Prostate gland (tissue), 2 donors: ENCODE measurements around the gene DNAJA2. TPM values are rescaled to one million over a fixed set of nuclear protein-coding genes. Genes with fewer than 3 reads are reported as not detected.
"Not testable (repeated sequence)": the region's sequence is repeated elsewhere in the genome, so short reads cannot be mapped to it uniquely, and the experiment has no call there.

ENCODE experiments used
- DNase-seq: peaks from one replicate; pipeline ENCODE4 v3.0.0-alpha.2; 2019; ENCODE audit warnings: low spot score
- H3K27ac ChIP-seq, 2 donors: fragments of 200-600 bp; sonication (generic); 2 replicates each; pipeline ENCODE4 v1.5.1; 2017 to 2019
- H3K27me3 ChIP-seq: fragments of 200-600 bp; sonication (generic); replicated peaks from 2 replicates; pipeline ENCODE4 v1.5.1; 2019; ENCODE audit not compliant: insufficient read depth
- H3K36me3 ChIP-seq, 2 donors: fragments of 200-600 bp; sonication (generic); 1 replicate in 1 of 2; 2 replicates in 1 of 2; pipeline versions ENCODE4 v1.5.1 to v1.8.1; 2017 to 2019
- H3K4me1 ChIP-seq: fragments of 200-600 bp; sonication (generic); replicated peaks from 2 replicates; pipeline ENCODE4 v1.5.1; 2019
- H3K4me3 ChIP-seq, 2 donors: fragments of 200-600 bp; sonication (generic); 2 replicates each; pipeline ENCODE4 v1.5.1; 2017 to 2019
- H3K9me3 ChIP-seq: fragments of 200-600 bp; sonication (generic); 2 replicates; pipeline ENCODE4 v1.5.1; 2017
- CTCF ChIP-seq, 4 experiments: fragments of 200-600 bp in 2 of 4; fragments of 450-650 bp in 2 of 4; sonication (generic) in 2 of 4; IDR thresholded peaks; 1 replicate in 3 of 4; 2 replicates in 1 of 4; pipeline ENCODE4 v1.5.1; 2016 to 2019; ENCODE audit warnings: antibody characterized with exemption in 4 of 4, mild to moderate bottlenecking in 2 of 4, moderate library complexity in 2 of 4
- POLR2A ChIP-seq: fragments of 450-650 bp; IDR thresholded peaks from one replicate; pipeline ENCODE4 v1.6.1; 2016; ENCODE audit warnings: antibody characterized with exemption, mild to moderate bottlenecking
- POLR2AphosphoS5 ChIP-seq: sonication (generic); formaldehyde crosslinking; IDR thresholded peaks from one replicate; pipeline ENCODE4 v1.6.1; 2017; ENCODE audit warnings: antibody characterized with exemption
- WGBS: methylation state at CpG from one replicate; pipeline ENCODE4 v1.1.5; 2018; 5-methylcytosine and 5-hydroxymethylcytosine counted together
- intact Hi-C: fragments of 100-400 bp; cut with DNase I; formaldehyde crosslinking; loops from one replicate; pipeline ENCODE4 v1.14.2; 2022
- total RNA-seq, 2 donors: library from RNA; depleted of rRNA; stranded (reverse); fragments of >200 nt; gene quantifications; one replicate each; pipeline ENCODE4 v1.1.0, GENCODE V29; 2016

Gene DNAJA2
- total RNA-seq, 2 donors from 2014 or later, result 41.1 to 64.4 TPM

GRCh38 chr16:47016700-47017133 lies 43.2 kb upstream of the DNAJA2 start:
- no peaks in the 10 kb centered on the region for H3K27me3 ChIP-seq
- DNase-seq, result no peak
- H3K9me3 ChIP-seq, result no peaks in the 10 kb centered on the region
- intact Hi-C loops, result no loop called here
- TF ChIP-seq POLR2A (no peak), POLR2AphosphoS5 (no peak), CTCF (IDR thresholded peaks at IDR 0.05) (no peak)
- H3K36me3 ChIP-seq, result no peaks in the 10 kb centered on the region
- no peaks in the 10 kb centered on the region for H3K4me1 ChIP-seq
- H3K27ac ChIP-seq, result no peak overlapping the region
- no peak overlapping the region for H3K4me3 ChIP-seq
- 86% methylated on average over 6 of the region's 6 CpGs for WGBS

- no peak overlapping the region for H3K27ac ChIP-seq
- TF ChIP-seq POLR2AphosphoS5 (no peak), POLR2A (no peak), CTCF (IDR thresholded peaks at IDR 0.05) (no peak)
- H3K27me3 ChIP-seq, result no peaks in the 10 kb centered on the region
- DNase-seq, result no peak
- intact Hi-C loops, result no loop called here
- WGBS, result 76% methylated on average over 24 of the region's 25 CpGs
- no peaks in the 10 kb centered on the region for H3K36me3 ChIP-seq
- H3K9me3 ChIP-seq, result no peaks in the 10 kb centered on the region
- no peak overlapping the region for H3K4me3 ChIP-seq
- no peaks in the 10 kb centered on the region for H3K4me1 ChIP-seq
Measured at GRCh38 chr16:47013910-47014309, 40.4 kb upstream of the DNAJA2 start.

GRCh38 chr16:47013172-47013571 lies 39.7 kb upstream of the DNAJA2 start:
- H3K9me3 ChIP-seq, result no peaks in the 10 kb centered on the region
- H3K36me3 ChIP-seq, result no peaks in the 10 kb centered on the region
- H3K4me3 ChIP-seq, result no peak overlapping the region
- H3K4me1 ChIP-seq, result no peaks in the 10 kb centered on the region
- 37% methylated on average over 4 of the region's 4 CpGs for WGBS
- H3K27ac ChIP-seq, result no peak overlapping the region
- no peak for TF ChIP-seq POLR2A
- TF ChIP-seq POLR2AphosphoS5, result no peak
- no peak for TF ChIP-seq CTCF (IDR thresholded peaks at IDR 0.05)
- intact Hi-C loops, result no loop called here
- DNase-seq, result no peak
- no peaks in the 10 kb centered on the region for H3K27me3 ChIP-seq

GRCh38 chr16:47010812-47011211 lies 37.3 kb upstream of the DNAJA2 start:
- DNase-seq, H3K27ac ChIP-seq, H3K4me3 ChIP-seq, H3K27me3 ChIP-seq, H3K4me1 ChIP-seq, intact Hi-C loops, H3K9me3 ChIP-seq, H3K36me3 ChIP-seq: not testable (repeated sequence)
- 90% methylated on average over 2 of the region's 2 CpGs for WGBS

GRCh38 chr16:47008612-47009011 lies 35.1 kb upstream of the DNAJA2 start:
- no peak overlapping the region for H3K27ac ChIP-seq
- DNase-seq, result no peak
- no peak overlapping the region for H3K4me3 ChIP-seq
- no peaks in the 10 kb centered on the region for H3K9me3 ChIP-seq
- intact Hi-C loops, result no loop called here
- WGBS, result 82% methylated on average over 2 of the region's 2 CpGs
- no peaks in the 10 kb centered on the region for H3K27me3 ChIP-seq
- H3K4me1 ChIP-seq, result no peaks in the 10 kb centered on the region
- no peaks in the 10 kb centered on the region for H3K36me3 ChIP-seq
- TF ChIP-seq CTCF (IDR thresholded peaks at IDR 0.05), result no peak
- no peak for TF ChIP-seq POLR2AphosphoS5
- TF ChIP-seq POLR2A, result no peak
